Mammary epithelial cell (primary cell): Measurements from ENCODE around the gene COLEC12.

Source experiments
- CTCF ChIP-seq, 2 donors: IDR thresholded peaks in 1 of 2; conservative IDR thresholded peaks in 1 of 2; 2 replicates each; pipeline ENCODE4 v1.5.1; 2011 to 2012; ENCODE audit warnings: inconsistent platforms in 2 of 2, low read length in 2 of 2, mild to moderate bottlenecking in 2 of 2, control low read depth in 1 of 2, low read depth in 1 of 2; ENCODE audit not compliant: insufficient read depth in 1 of 2; ENCODE audit errors: extremely low read depth in 1 of 2
- EZH2 ChIP-seq: IDR thresholded peaks from 2 replicates; pipeline ENCODE4 v1.6.1; 2012; ENCODE audit warnings: low read length, inconsistent platforms, borderline replicate concordance

- TF ChIP-seq CTCF (conservative IDR thresholded peaks at IDR 0.05 in 1 of 2, IDR thresholded peaks at IDR 0.05 in 1 of 2; ENCODE audit: extremely low read depth in 1 of 2, insufficient read depth in 1 of 2, low read depth in 1 of 2, low read length in 2 of 2) (no peak), EZH2 (no peak)
These were observed 67.2 kb downstream of the COLEC12 start for GRCh38 chr18:433298-433697.
